ENCODE measurements around the gene CFTR. TPM values are rescaled to one million over a fixed set of nuclear protein-coding genes. Genes with fewer than 3 reads are reported as not detected.

CFTR gene
- total RNA-seq, 1 experiment from 2014 or later, result 1.2 TPM

- Histone ChIP-seq H2BK120ac (ENCODE audit: low read depth, low read length, poor library complexity, severe bottlenecking) (no peak overlapping the region), H4K8ac (replicated peaks; ENCODE audit: insufficient read length, low read depth, low read length) (no peak overlapping the region), H3K9me3 (ENCODE audit: control insufficient read depth, low read depth, low read length) (no peaks in the 10 kb centered on the region), H3K79me1 (ENCODE audit: insufficient read depth, low read depth, low read length, poor library complexity, severe bottlenecking) (no peaks in the 10 kb centered on the region), H2BK15ac (ENCODE audit: low read depth, low read length) (no peak overlapping the region), H3K79me2 (ENCODE audit: insufficient read depth, low read length) (no peaks in the 10 kb centered on the region), H3K27ac (ENCODE audit: insufficient read length, low read depth, low read length) (no peak overlapping the region), H3K27me3 (ENCODE audit: insufficient read depth, low read length) (no peaks in the 10 kb centered on the region), H2BK12ac (ENCODE audit: insufficient read length, low read depth, low read length) (no peak overlapping the region), H3K18ac (ENCODE audit: insufficient read length, low read depth, low read length) (no peak overlapping the region), H2AFZ (ENCODE audit: low read length) (no peak overlapping the region), H3T11ph (ENCODE audit: low read length) (no peak overlapping the region), H4K5ac (ENCODE audit: insufficient read length, low read depth, low read length) (no peak overlapping the region), H2AK5ac (ENCODE audit: insufficient read length, low read length) (no peak overlapping the region), H2BK20ac (ENCODE audit: low read depth, low read length, poor library complexity, severe bottlenecking) (no peak overlapping the region), H4K20me1 (ENCODE audit: control insufficient read depth, insufficient read depth, insufficient read length) (no peaks in the 10 kb centered on the region), H3K4ac (ENCODE audit: low read depth, low read length) (no peak overlapping the region), H3K4me1 (ENCODE audit: insufficient read depth, low read length) (0 out of 2 replicates have a peak, but pooled peaks cover 4% of the 10 kb centered on the region), H3K23ac (ENCODE audit: insufficient read length, low read depth, low read length) (no peak overlapping the region), H3K14ac (ENCODE audit: insufficient read depth, low read length) (no peak overlapping the region), H4K91ac (ENCODE audit: insufficient read length, low read depth, low read length) (no peak overlapping the region), H3K23me2 (ENCODE audit: insufficient read length, low read depth, low read length, poor library complexity, severe bottlenecking) (no peaks in the 10 kb centered on the region), H3K9ac (ENCODE audit: extremely low read depth, insufficient read length, low read length) (no peak overlapping the region), H2BK5ac (ENCODE audit: insufficient read length, low read length) (no peak overlapping the region), H3K56ac (ENCODE audit: insufficient read length, low read depth, low read length) (no peak overlapping the region), H3K4me2 (ENCODE audit: insufficient read depth, insufficient read length, low read length) (no peak overlapping the region)
- H3K9me3 Mint-ChIP-seq, result no peaks in the 10 kb centered on the region
- no peak overlapping the region for H3K4me3 Mint-ChIP-seq
- peak; percentile 63 for TF ChIP-seq CTCF (conservative IDR thresholded peaks at IDR 0.05)
- peaks cover 44 to 45% of the 10 kb centered on the region in 2 experiments for H3K4me1 Mint-ChIP-seq
- H3K27ac Mint-ChIP-seq, result peak overlapping the region in 1 of 3 experiments; percentile 25; a peak in 2 of 7 replicates
- no peaks in the 10 kb centered on the region for H3K36me3 Mint-ChIP-seq (ENCODE audit: insufficient read depth in 1 of 3, low read depth in 3 of 3)
- no peaks in the 10 kb centered on the region for H3K27me3 Mint-ChIP-seq (ENCODE audit: low read depth)
- no CpG with 5 or more reads among the region's 4 CpGs for WGBS (ENCODE audit: extremely low coverage, insufficient read length, low lambda C conversion rate)
- DNase-seq, result no peak
These were observed 190.0 kb downstream of the CFTR start for GRCh38 chr7:117669818-117670217.
